Naive B cell (primary cell): ENCODE results near the gene IDS. TPM values are rescaled to one million over a fixed set of nuclear protein-coding genes. Genes with fewer than 3 reads are reported as not detected.
"Not testable (repeated sequence)": the region's sequence is repeated elsewhere in the genome, so short reads cannot be mapped to it uniquely, and the experiment has no call there.

ENCODE experiments used
- ATAC-seq, 2 donors: fragments of 150-1000 bp; cut with Tn5 transposase; 2 replicates each; pipeline ENCODE4 v1.10.0; 2021; ENCODE audit warnings: low read depth in 2 of 2, mild to moderate bottlenecking in 2 of 2, moderate library complexity in 2 of 2
- DNase-seq: peaks from one replicate; pipeline ENCODE4 v3.0.0; 2022
- H3K27ac Mint-ChIP-seq, 6 donors: one replicate each; pipeline ENCODE4 v1.8.0; 2020 to 2022; ENCODE audit warnings: mild to moderate bottlenecking in 6 of 6, mixed read lengths in 6 of 6, moderate library complexity in 5 of 6, inconsistent platforms in 2 of 6
- H3K27me3 Mint-ChIP-seq, 3 donors: one replicate each; pipeline ENCODE4 v1.8.0; 2021 to 2022; ENCODE audit warnings: mixed read lengths in 3 of 3, mild to moderate bottlenecking in 1 of 3
- H3K36me3 Mint-ChIP-seq, 2 donors: one replicate each; pipeline ENCODE4 v1.8.0; 2020 to 2022; ENCODE audit warnings: mixed read lengths in 2 of 2, inconsistent platforms in 1 of 2, mild to moderate bottlenecking in 1 of 2
- H3K4me1 Mint-ChIP-seq, 3 donors: one replicate each; pipeline ENCODE4 v1.8.0; 2020 to 2022; ENCODE audit warnings: mixed read lengths in 3 of 3, inconsistent platforms in 1 of 3, mild to moderate bottlenecking in 1 of 3, moderate library complexity in 1 of 3
- H3K4me3 Mint-ChIP-seq, 8 donors: one replicate each; pipeline ENCODE4 v1.8.0; 2020 to 2022; ENCODE audit warnings: mild to moderate bottlenecking in 8 of 8, mixed read lengths in 8 of 8, moderate library complexity in 8 of 8, inconsistent platforms in 2 of 8
- H3K9me3 Mint-ChIP-seq, 7 donors: one replicate each; pipeline ENCODE4 v1.8.0; 2020 to 2022; ENCODE audit warnings: mixed read lengths in 7 of 7, mild to moderate bottlenecking in 5 of 7, inconsistent platforms in 2 of 7, moderate library complexity in 1 of 7
- polyA plus RNA-seq, 6 donors: library from polyadenylated mRNA; unstranded; fragments of 300-500 nt; fragmentation: Illumina TruSeq; gene quantifications; one replicate each; pipeline ENCODE4 v1.2.3, GENCODE V29; 2021; ENCODE audit warnings: low read depth in 6 of 6

The IDS gene
- polyA plus RNA-seq, 6 donors from 2014 or later, result 71.1 to 106 (median 77.5) TPM

DNA sequence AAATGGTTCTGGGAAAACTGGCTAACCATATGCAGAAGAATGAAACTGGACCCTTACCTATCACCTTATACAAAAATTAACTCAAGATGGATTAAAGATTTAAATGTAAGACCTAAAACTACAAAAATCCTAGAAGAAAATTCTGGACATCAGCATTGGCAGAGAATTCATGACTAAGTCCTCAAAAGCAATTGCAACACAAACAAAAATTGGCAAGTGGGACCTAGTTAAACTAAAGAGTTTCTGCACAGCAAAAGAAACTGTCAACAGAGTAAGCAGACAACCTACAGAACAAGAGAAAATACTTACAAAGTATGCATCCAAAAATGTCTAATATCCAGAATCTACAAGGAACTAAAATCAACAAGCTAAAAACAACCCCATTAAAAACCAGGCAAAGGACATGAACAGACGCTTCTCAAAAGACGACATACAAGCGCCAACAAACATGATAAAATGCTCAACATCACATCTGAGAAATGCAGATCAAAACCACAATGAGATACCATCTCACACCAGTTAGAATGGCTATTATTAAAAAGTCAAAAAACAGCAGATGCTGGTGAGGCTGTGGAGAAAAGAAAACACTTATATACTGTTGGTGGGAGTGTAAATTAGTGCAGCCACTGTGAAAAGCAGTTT is 15.7 kb upstream of the IDS start:
- not testable (repeated sequence) for H3K27ac Mint-ChIP-seq, H3K9me3 Mint-ChIP-seq, ATAC-seq, H3K36me3 Mint-ChIP-seq, H3K4me3 Mint-ChIP-seq, DNase-seq
- Mint-ChIP-seq H3K27me3 (peaks cover 9 to 30% (median 25%) of the 10 kb centered on the region in 3 donors), H3K4me1 (peaks cover 0 to 10% (median 0%) of the 10 kb centered on the region in 3 donors)

DNA sequence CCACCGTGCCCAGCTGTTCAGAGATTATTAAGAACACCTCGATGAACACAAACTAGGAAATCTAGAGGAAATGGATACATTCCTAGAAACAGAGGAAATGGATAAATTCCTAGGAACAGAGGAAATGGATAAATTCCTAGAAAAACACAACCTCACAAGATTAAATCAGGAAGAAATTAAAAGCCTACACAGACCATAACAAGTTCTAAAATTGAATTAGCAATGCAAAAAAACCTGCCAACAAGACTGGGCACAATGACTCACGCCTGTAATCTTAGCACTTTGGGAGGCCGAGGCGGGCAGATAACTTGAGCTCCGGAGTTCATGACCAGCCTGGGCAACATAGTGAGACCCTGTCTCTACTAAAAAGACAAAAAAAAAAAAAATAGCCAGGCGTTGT is 13.1 kb upstream of the IDS start:
- H3K36me3 Mint-ChIP-seq, result no peaks in the 10 kb centered on the region
- no peak overlapping the region for H3K27ac Mint-ChIP-seq
- no peaks in the 10 kb centered on the region for H3K4me1 Mint-ChIP-seq
- DNase-seq (no peak), ATAC-seq (no peak)
- H3K9me3 Mint-ChIP-seq, result no peaks in the 10 kb centered on the region
- H3K27me3 Mint-ChIP-seq, result peaks cover 11 to 30% (median 25%) of the 10 kb centered on the region in 3 donors
- no peak overlapping the region for H3K4me3 Mint-ChIP-seq

DNA sequence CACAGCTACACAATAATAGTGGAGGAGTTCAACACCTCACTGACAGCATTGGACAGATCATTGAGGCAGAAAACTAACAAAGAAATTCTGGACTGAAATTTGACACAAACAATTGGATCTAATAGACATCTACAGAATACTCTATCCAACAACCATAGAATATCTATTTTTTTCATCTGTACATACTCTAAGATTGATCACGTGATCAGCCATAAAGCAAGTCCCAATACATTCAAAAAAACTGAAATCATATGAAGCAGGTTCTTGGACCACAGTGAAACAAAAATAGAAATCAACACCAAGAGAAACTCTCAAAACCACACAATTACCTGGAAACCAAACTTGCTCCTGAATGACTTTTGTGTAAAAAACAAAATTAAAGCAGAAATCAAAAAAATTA is 12.2 kb upstream of the IDS start:
- Mint-ChIP-seq H3K9me3 (no peaks in the 10 kb centered on the region), H3K27me3 (peaks cover 11 to 30% (median 25%) of the 10 kb centered on the region in 3 donors), H3K36me3 (no peaks in the 10 kb centered on the region), H3K4me3 (no peak overlapping the region), H3K4me1 (no peaks in the 10 kb centered on the region), H3K27ac (no peak overlapping the region)
- ATAC-seq, result no peak
- no peak for DNase-seq

DNA sequence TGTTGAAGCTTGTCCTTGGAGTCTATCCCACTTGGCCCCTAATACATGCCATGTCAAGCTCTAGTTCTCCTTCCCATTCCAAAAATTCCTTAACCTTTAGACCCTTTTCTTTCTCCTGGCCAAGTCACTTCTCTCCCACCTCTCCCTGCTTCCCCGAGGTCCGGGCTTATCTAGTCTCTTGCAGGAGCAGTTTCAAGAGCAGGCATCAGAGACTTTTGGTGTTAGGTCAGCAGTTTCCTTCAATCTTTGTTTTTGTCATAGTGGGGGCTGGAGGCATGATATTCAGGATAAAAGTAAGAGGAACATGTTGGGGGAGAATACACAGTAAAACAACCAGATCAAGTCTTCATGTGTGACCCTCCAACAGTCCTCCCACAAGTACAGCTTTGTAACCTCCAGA is 11.5 kb upstream of the IDS start:
- Mint-ChIP-seq H3K36me3 (no peaks in the 10 kb centered on the region), H3K27me3 (peaks cover 11 to 30% (median 25%) of the 10 kb centered on the region in 3 donors), H3K9me3 (no peaks in the 10 kb centered on the region), H3K27ac (peak overlapping the region in 1 of 6 donors; percentile 15), H3K4me3 (no peak overlapping the region), H3K4me1 (no peaks in the 10 kb centered on the region)
- DNase-seq (no peak), ATAC-seq (no peak)

- H3K9me3 Mint-ChIP-seq, result no peaks in the 10 kb centered on the region
- ATAC-seq (no peak), DNase-seq (no peak)
- H3K27ac Mint-ChIP-seq, result no peak overlapping the region
- H3K27me3 Mint-ChIP-seq, result peaks cover 11 to 30% (median 25%) of the 10 kb centered on the region in 3 donors
- no peak overlapping the region for H3K4me3 Mint-ChIP-seq
- H3K36me3 Mint-ChIP-seq, result no peaks in the 10 kb centered on the region
- no peaks in the 10 kb centered on the region for H3K4me1 Mint-ChIP-seq
Observed at GRCh38 chrX:149515954-149516602, 11.0 kb upstream of the IDS start.

- peaks cover 12 to 21% (median 16%) of the 10 kb centered on the region in 3 donors for H3K27me3 Mint-ChIP-seq
- H3K4me3 Mint-ChIP-seq, result no peak overlapping the region
- H3K4me1 Mint-ChIP-seq, result peaks cover 0 to 4% (median 0%) of the 10 kb centered on the region in 3 donors
- H3K27ac Mint-ChIP-seq, result no peak overlapping the region
- H3K36me3 Mint-ChIP-seq, result no peaks in the 10 kb centered on the region
- ATAC-seq (no peak), DNase-seq (no peak)
- no peaks in the 10 kb centered on the region for H3K9me3 Mint-ChIP-seq
Observed at GRCh38 chrX:149513825-149514428, 8.8 kb upstream of the IDS start.

DNA sequence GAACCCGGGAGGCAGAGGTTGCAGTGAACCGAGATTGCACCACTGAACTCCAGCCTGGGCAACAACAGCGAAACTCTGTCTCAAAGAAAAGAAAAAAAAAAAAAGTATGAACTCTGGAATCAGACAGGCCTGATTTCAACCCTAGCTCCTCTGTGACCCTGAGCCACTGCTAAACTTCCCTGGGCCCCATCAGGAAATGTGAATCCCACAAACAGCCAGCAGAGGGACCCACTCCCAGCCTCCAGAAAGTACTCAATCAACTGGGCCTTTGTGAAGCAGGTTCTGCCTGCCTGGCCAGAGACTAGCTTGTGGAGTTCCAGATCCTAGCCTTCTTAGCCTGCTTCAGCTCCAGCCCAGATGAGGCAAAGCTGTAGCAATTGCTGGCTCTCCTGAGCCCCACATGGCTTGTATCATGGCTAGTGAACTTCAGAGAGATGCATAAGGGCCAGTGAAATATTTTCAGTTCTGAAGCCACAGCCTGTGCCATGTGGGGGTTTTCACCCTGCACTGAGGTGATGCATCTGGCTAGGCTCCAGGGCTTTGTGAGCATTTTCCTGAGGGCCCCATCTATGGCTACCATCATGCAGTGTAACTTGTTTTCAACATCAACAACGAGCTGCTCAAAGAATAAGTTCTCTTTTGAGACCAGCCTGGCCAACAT is 7.2 kb upstream of the IDS start:
- ATAC-seq, result peak; percentile 81 to 82
- Mint-ChIP-seq H3K9me3 (no peaks in the 10 kb centered on the region), H3K27ac (peak overlapping the region in 1 of 6 donors; percentile 34), H3K4me3 (no peak overlapping the region), H3K4me1 (peaks cover 0 to 4% (median 0%) of the 10 kb centered on the region in 3 donors), H3K27me3 (peaks cover 12 to 18% (median 12%) of the 10 kb centered on the region in 3 donors), H3K36me3 (no peaks in the 10 kb centered on the region)
- DNase-seq, result peak; percentile 31

GRCh38 chrX:149511081-149511480 is 6.0 kb upstream of the IDS start:
- H3K4me1 Mint-ChIP-seq, result peaks cover 0 to 4% (median 0%) of the 10 kb centered on the region in 3 donors
- H3K27ac Mint-ChIP-seq, result no peak overlapping the region
- peaks cover 6 to 12% (median 9%) of the 10 kb centered on the region in 3 donors for H3K27me3 Mint-ChIP-seq
- no peaks in the 10 kb centered on the region for H3K9me3 Mint-ChIP-seq
- ATAC-seq (no peak), DNase-seq (no peak)
- H3K36me3 Mint-ChIP-seq, result no peaks in the 10 kb centered on the region
- H3K4me3 Mint-ChIP-seq, result no peak overlapping the region

- no peaks in the 10 kb centered on the region for H3K36me3 Mint-ChIP-seq
- peaks cover 6 to 9% (median 7%) of the 10 kb centered on the region in 3 donors for H3K27me3 Mint-ChIP-seq
- H3K27ac Mint-ChIP-seq, result no peak overlapping the region
- ATAC-seq (peak; percentile 38 to 50), DNase-seq (no peak)
- no peak overlapping the region for H3K4me3 Mint-ChIP-seq
- H3K9me3 Mint-ChIP-seq, result peaks cover 0 to 1% (median 0%) of the 10 kb centered on the region in 7 donors
- H3K4me1 Mint-ChIP-seq, result peaks cover 5 to 9% (median 5%) of the 10 kb centered on the region in 3 donors
Observed at GRCh38 chrX:149510386-149510785, 5.3 kb upstream of the IDS start.

GRCh38 chrX:149508467-149508866 is 3.4 kb upstream of the IDS start:
- Mint-ChIP-seq H3K4me1 (peaks cover 16 to 23% (median 17%) of the 10 kb centered on the region in 3 donors), H3K27ac (no peak overlapping the region), H3K36me3 (peaks cover 0 to 9% of the 10 kb centered on the region in 2 donors), H3K9me3 (peaks cover 0 to 7% (median 0%) of the 10 kb centered on the region in 7 donors), H3K4me3 (no peak overlapping the region), H3K27me3 (peaks cover 6 to 9% (median 7%) of the 10 kb centered on the region in 3 donors)
- no peak for ATAC-seq
- DNase-seq, result no peak

DNA sequence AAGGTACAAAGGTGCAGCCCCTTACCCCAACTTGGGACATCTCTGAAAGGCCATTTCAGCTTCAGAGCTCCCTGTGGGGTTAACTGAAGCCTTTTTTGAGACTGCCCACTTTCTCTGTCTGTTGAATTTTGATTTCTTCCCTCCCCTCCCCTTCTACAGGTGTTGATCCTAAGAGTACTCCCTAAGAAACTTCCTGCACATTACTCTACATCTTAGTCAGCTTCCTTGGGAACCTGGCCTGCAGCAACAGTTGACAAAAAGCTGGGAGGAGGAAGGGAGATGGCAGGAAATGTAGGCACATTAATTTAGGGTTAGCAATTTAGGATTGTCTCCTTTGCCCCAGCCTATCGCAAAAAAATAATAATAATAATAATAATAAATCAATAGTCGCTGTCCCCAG is 1.2 kb upstream of the IDS start:
- peaks cover 0 to 7% (median 0%) of the 10 kb centered on the region in 7 donors for H3K9me3 Mint-ChIP-seq
- peaks cover 6 to 9% (median 7%) of the 10 kb centered on the region in 3 donors for H3K27me3 Mint-ChIP-seq
- no peak for DNase-seq
- H3K36me3 Mint-ChIP-seq, result peaks cover 0 to 9% of the 10 kb centered on the region in 2 donors
- peak overlapping the region in 4 of 6 donors; percentile 91 to 98 (median 97) for H3K27ac Mint-ChIP-seq
- H3K4me3 Mint-ChIP-seq, result peak overlapping the region in 1 of 8 donors; percentile 96
- no peak for ATAC-seq
- H3K4me1 Mint-ChIP-seq, result peaks cover 16 to 23% (median 20%) of the 10 kb centered on the region in 3 donors

- Mint-ChIP-seq H3K4me1 (peaks cover 16 to 24% (median 23%) of the 10 kb centered on the region in 3 donors), H3K36me3 (peaks cover 0 to 9% of the 10 kb centered on the region in 2 donors), H3K27me3 (peaks cover 6 to 9% (median 7%) of the 10 kb centered on the region in 3 donors), H3K4me3 (peak overlapping the region; percentile 63 to 96 (median 90)), H3K9me3 (peaks cover 0 to 7% (median 0%) of the 10 kb centered on the region in 7 donors), H3K27ac (peak overlapping the region; percentile 80 to 98 (median 96))
- no peak for ATAC-seq
- no peak for DNase-seq
Observed at GRCh38 chrX:149505671-149506070, 565 bp upstream of the IDS start.

GRCh38 chrX:149504226-149504914 is 736 bp downstream of the IDS start:
- Mint-ChIP-seq H3K4me3 (peak overlapping the region; percentile 85 to 96 (median 92)), H3K9me3 (peaks cover 0 to 7% (median 0%) of the 10 kb centered on the region in 7 donors), H3K27me3 (no peaks in the 10 kb centered on the region), H3K27ac (peak overlapping the region; percentile 96 to 99 (median 98)), H3K4me1 (peaks cover 16 to 24% (median 20%) of the 10 kb centered on the region in 3 donors), H3K36me3 (peaks cover 0 to 9% of the 10 kb centered on the region in 2 donors)
- ATAC-seq (peak; percentile 41 to 42), DNase-seq (peak; percentile 37)
